NCI-H2107 (cell line): ENCODE data around the gene EIF4EBP3.
"Not testable (repeated sequence)": the region's sequence is repeated elsewhere in the genome, so short reads cannot be mapped to it uniquely, and the experiment has no call there.

Source experiments
- DNase-seq: peaks from one replicate; lab custom pipeline; 2025; lab: John Stamatoyannopoulos, UW

EIF4EBP3 gene

GRCh38 chr5:140579188-140579747 lies 31.8 kb downstream of the EIF4EBP3 start:
- not testable (repeated sequence) for DNase-seq

- DNase-seq = no peak
These were observed 40.0 kb downstream of the EIF4EBP3 start for GRCh38 chr5:140587495-140587894.

GRCh38 chr5:140588311-140589070 lies 41.0 kb downstream of the EIF4EBP3 start:
- DNase-seq = no peak

DNA sequence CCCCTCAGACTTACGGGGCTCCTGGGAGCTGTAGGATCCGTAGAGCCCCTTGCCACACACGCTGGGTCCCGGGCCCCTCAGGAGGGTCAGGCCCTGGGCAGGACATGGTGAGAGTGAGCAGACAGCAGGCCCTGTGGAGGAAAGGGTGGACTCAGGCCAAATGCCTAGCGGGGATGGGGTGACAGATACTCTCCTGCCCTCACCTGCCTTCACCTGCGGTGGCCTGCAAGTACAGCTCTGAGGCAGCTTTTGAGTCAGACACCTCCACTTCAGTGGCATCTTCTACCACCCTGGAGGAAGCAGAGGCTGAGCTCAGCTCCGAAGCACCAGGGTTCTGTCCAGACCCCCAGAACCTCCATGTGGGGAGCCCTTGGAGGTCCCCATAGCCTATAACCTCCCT lies 43.4 kb downstream of the EIF4EBP3 start:
- DNase-seq = no peak

DNA sequence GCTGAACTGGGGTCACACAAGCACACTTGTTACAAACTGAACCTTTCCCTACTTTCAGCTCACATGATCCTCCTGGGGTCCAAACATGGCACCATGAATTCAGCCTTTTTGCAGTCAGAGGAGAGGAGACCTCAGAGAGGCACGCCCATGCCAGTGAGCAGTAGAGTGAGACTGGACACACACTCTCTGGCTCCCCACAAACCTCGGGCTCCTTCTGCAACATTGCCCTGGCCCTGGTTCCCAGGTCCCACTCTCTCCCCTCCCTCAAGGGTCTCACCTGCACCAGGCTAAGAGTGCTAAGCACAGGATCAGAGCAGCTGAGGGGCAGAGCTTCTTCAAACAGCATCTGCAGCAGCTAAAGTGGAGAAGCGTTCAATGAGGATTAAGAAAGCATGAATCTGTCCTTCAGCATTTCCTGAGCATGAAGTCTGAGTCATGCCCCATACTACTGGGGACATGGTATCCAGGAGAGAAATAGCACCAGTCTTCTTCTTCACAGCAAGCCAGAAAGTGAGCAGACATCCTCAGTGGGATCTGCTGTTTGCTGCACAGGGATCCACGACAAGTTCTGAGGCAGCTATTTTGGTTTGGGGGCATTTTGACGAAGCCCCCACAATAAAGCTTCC lies 44.4 kb downstream of the EIF4EBP3 start:
- DNase-seq = no peak

- DNase-seq = not testable (repeated sequence)
These were observed 45.6 kb downstream of the EIF4EBP3 start for GRCh38 chr5:140593070-140593469.

- no peak for DNase-seq
These were observed 46.7 kb downstream of the EIF4EBP3 start for GRCh38 chr5:140594169-140594568.

GRCh38 chr5:140595538-140596300 lies 48.3 kb downstream of the EIF4EBP3 start:
- DNase-seq = peak; percentile 11

DNA sequence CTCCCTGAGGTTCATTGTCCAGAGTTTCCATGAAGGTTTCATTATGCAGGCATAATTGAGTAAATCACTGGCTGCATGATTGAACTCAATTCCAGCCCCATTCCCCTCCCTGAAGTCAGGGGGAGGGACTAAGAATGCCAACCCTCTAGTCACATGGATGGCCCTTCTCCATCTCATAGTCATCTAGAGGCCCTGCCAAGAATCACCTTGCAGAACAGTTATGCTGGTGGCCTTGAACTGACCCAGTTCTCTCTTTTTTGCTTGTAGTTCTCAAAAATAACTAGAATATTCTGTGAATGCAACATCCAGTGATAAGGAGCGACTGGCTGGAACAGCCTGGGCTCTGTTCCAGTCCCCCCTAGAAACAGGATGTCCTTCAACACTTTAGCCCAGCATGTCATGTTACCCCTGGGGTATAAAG lies 48.9 kb downstream of the EIF4EBP3 start:
- no peak for DNase-seq

DNA sequence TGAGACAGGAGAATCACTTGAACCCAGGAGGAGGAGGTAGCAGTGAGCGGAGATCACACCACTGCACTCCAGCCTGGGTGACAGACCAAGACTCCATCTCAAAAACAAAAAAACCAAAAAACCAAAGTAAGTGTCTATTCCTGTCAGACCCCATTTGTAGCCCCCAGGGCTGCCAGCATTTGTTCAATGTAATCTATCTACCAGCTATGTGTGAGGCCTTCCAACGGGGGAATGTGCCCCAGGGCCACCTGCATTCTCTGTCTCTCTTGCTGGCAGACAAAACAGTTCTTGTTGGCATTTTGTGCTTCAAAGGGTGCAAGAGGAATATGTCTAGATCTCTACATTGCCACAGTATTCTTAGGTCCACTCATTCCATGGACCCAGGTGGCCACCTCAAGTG lies 51.4 kb downstream of the EIF4EBP3 start:
- DNase-seq = no peak
